ENCODE measurements around the gene SLC13A3. TPM values are rescaled to one million over a fixed set of nuclear protein-coding genes. Genes with fewer than 3 reads are reported as not detected.

Gene SLC13A3
- 0.05 TPM in 1 of 2 replicates, not detected in the other for total RNA-seq

- no peak for DNase-seq
These were observed at the start of gene SLC13A3 for GRCh38 chr20:46651091-46651962. Gene SLC13A3 (minus strand): TSS chr20:46651459. CDS start chr20:46651421, 38 bp downstream.

- no peak for DNase-seq
These were observed 49.8 kb upstream of the SLC13A3 start for GRCh38 chr20:46701057-46701456.

GRCh38 chr20:46700481-46700880 is 49.2 kb upstream of the SLC13A3 start:
- no peak for DNase-seq

GRCh38 chr20:46699651-46700359 is 48.5 kb upstream of the SLC13A3 start:
- peak; percentile 53 for DNase-seq

GRCh38 chr20:46698788-46699187 is 47.5 kb upstream of the SLC13A3 start:
- DNase-seq, result peak; percentile 15

GRCh38 chr20:46696791-46697279 is 45.6 kb upstream of the SLC13A3 start:
- DNase-seq, result no peak

GRCh38 chr20:46695892-46696291 is 44.6 kb upstream of the SLC13A3 start:
- DNase-seq, result no peak

- DNase-seq, result peak; percentile 43
These were observed 43.2 kb upstream of the SLC13A3 start for GRCh38 chr20:46694484-46694883.

GRCh38 chr20:46691196-46691595 is 39.9 kb upstream of the SLC13A3 start:
- DNase-seq, result no peak

- peak; percentile 35 for DNase-seq
These were observed 39.2 kb upstream of the SLC13A3 start for GRCh38 chr20:46690219-46691106.

GRCh38 chr20:46689754-46690085 is 38.5 kb upstream of the SLC13A3 start:
- no peak for DNase-seq

- peak; percentile 100 for DNase-seq
These were observed 38.0 kb upstream of the SLC13A3 start, which contains the start of gene TP53RK for GRCh38 chr20:46689082-46689753. Gene TP53RK (minus strand): TSS chr20:46689444. CDS start chr20:46689414, 30 bp downstream.

GRCh38 chr20:46688151-46689081 is 37.2 kb upstream of the SLC13A3 start:
- peak; percentile 56 for DNase-seq

GRCh38 chr20:46683939-46684750 is 32.9 kb upstream of the SLC13A3 start:
- DNase-seq, result no peak

- DNase-seq, result no peak
These were observed 32.3 kb upstream of the SLC13A3 start for GRCh38 chr20:46683668-46683938.

- DNase-seq, result peak; percentile 26
These were observed 31.9 kb upstream of the SLC13A3 start for GRCh38 chr20:46683011-46683667.

- DNase-seq, result no peak
These were observed 31.0 kb upstream of the SLC13A3 start for GRCh38 chr20:46682063-46682821.

- DNase-seq, result peak; percentile 78
These were observed 30.0 kb upstream of the SLC13A3 start for GRCh38 chr20:46681032-46681854.
